ENCODE results near the gene KCNC1. TPM values are rescaled to one million over a fixed set of nuclear protein-coding genes. Genes with fewer than 3 reads are reported as not detected.

KCNC1 gene
- polyA plus RNA-seq, 2 of the 4 experiments (the other 2 are of a cell fraction), result 0.08 TPM; not detected in 1

DNA sequence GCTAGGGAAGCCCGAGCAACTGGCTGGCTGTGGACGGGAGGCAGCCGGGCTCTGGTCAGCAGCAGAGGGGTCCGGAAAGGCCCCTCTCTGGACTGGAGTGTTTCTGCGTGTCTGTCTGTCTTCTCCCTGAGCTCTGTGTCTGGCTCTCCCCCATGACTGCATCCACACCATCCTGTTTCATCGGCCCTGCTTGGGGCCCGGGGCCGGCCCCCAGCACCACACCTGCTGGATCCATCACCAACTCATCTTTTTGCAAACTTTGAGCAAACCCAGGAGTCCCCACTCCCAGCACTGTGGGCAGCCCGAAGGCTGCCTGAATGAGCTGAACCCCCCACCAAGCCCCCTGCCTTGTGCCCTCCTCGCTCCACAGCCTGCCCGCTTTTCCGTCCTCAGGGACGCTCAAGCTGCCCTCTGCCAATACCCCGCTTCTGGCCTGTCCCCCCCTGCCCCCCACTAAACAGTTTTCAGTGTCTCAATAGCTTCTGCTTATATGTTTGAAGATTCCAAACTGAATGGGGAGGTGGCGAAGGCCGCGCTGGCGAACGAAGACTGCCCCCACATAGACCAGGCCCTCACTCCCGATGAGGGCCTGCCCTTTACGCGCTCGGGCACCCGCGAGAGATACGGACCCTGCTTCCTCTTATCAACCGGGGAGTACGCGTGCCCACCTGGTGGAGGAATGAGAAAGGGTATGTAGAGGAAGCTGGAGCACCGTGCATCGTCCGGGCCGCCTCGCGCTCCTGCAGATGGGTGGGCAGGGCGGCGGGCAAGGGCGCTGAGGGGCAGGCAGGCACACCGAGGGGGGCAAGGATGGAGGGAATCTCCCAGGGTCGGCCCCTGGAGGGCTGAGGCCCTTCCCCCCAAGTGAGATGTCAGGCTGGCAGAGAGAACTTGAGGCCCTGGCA, 44.6 kb downstream of the KCNC1 start:
- ChIA-PET POLR2A (no interaction called here), CTCF (interaction anchor here (1.5 kb wide), 1 partner anchor 57 kb away, joined by 5 read pairs; no protein-coding TSS in a partner anchor)
- no peaks in the 10 kb centered on the region for H3K9me3 ChIP-seq
- no peak for TF ChIP-seq CBX8 (IDR thresholded peaks at IDR 0.05)
- TF ChIP-seq, protein P1, sequence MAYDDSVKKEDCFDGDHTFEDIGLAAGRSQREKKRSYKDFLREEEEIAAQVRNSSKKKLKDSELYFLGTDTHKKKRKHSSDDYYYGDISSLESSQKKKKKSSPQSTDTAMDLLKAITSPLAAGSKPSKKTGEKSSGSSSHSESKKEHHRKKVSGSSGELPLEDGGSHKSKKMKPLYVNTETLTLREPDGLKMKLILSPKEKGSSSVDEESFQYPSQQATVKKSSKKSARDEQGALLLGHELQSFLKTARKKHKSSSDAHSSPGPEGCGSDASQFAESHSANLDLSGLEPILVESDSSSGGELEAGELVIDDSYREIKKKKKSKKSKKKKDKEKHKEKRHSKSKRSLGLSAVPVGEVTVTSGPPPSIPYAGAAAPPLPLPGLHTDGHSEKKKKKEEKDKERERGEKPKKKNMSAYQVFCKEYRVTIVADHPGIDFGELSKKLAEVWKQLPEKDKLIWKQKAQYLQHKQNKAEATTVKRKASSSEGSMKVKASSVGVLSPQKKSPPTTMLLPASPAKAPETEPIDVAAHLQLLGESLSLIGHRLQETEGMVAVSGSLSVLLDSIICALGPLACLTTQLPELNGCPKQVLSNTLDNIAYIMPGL (CRISPR knock-in tag; IDR thresholded peaks at IDR 0.05; ENCODE audit: borderline replicate concordance), result no peak
- H3K27ac ChIP-seq, result no peak overlapping the region
- no peak overlapping the region for H3K4me3 ChIP-seq
- FAIRE-seq (no peak), ATAC-seq (no peak), DNase-seq (ENCODE audit: low read depth in 1 of 2, low spot score in 1 of 2) (no peak)
- WGBS (ENCODE audit: missing lambda C conversion rate), result 79% methylated on average over 40 of the region's 40 CpGs
- no peak overlapping the region for H3K4me2 ChIP-seq
- no peaks in the 10 kb centered on the region for H3K4me1 ChIP-seq

GRCh38 chr11:17779861-17780594, 45.4 kb downstream of the KCNC1 start:
- CTCF ChIA-PET, result interaction anchor here (1.5 kb wide), 1 partner anchor 58 kb away, joined by 5 read pairs; no protein-coding TSS in a partner anchor
- H3K27ac ChIP-seq, result no peak overlapping the region
- H3K9me3 ChIP-seq, result no peaks in the 10 kb centered on the region
- no peak overlapping the region for H3K4me3 ChIP-seq
- WGBS (ENCODE audit: missing lambda C conversion rate), result 40% methylated on average over 8 of the region's 14 CpGs
- H3K4me2 ChIP-seq, result no peak overlapping the region
- ATAC-seq, result peak in 1 of 2 experiments; percentile 77; a peak in 4 of 6 replicates
- FAIRE-seq, result no peak
- no peak for DNase-seq (ENCODE audit: low read depth in 1 of 2, low spot score in 1 of 2)
- POLR2A ChIA-PET, result no interaction called here
- no peak for TF ChIP-seq SMC3 (IDR thresholded peaks at IDR 0.05)
- TF ChIP-seq HDAC2 (IDR thresholded peaks at IDR 0.05), result no peak
- TF ChIP-seq EP300 (IDR thresholded peaks at IDR 0.05), result no peak
- peak in 1 of 2 experiments; percentile 4; a peak in 1 of 5 replicates for TF ChIP-seq RAD21 (conservative IDR thresholded peaks at IDR 0.05 in 1 of 2, IDR thresholded peaks at IDR 0.05 in 1 of 2)
- no peaks in the 10 kb centered on the region for H3K4me1 ChIP-seq

- FAIRE-seq (no peak), DNase-seq (ENCODE audit: low read depth in 1 of 2, low spot score in 1 of 2) (no peak), ATAC-seq (no peak)
- ChIA-PET CTCF (interaction anchor here (1.5 kb wide), 1 partner anchor 59 kb away, joined by 5 read pairs; no protein-coding TSS in a partner anchor), POLR2A (no interaction called here)
- TF ChIP-seq POLR2AphosphoS2 (conservative IDR thresholded peaks at IDR 0.05; ENCODE audit: low read length) (no peak), NPAS2 (CRISPR knock-in tag; IDR thresholded peaks at IDR 0.05; ENCODE audit: borderline replicate concordance) (no peak), EHMT2 (IDR thresholded peaks at IDR 0.05; ENCODE audit: low read depth) (no peak), HOXB13 (CRISPR knock-in tag; IDR thresholded peaks at IDR 0.05; ENCODE audit: low read depth) (no peak), CHD4 (IDR thresholded peaks at IDR 0.05; ENCODE audit: borderline replicate concordance) (no peak)
- no peak overlapping the region for H3K4me3 ChIP-seq
- no peaks in the 10 kb centered on the region for H3K9me3 ChIP-seq
- H3K27ac ChIP-seq, result no peak overlapping the region
- no peaks in the 10 kb centered on the region for H3K4me1 ChIP-seq
- H3K4me2 ChIP-seq, result no peak overlapping the region
- WGBS (ENCODE audit: missing lambda C conversion rate), result 65% methylated on average over 11 of the region's 15 CpGs
Observed at GRCh38 chr11:17780668-17781067, 46.1 kb downstream of the KCNC1 start.

GRCh38 chr11:17781221-17781620, 46.6 kb downstream of the KCNC1 start:
- Histone ChIP-seq H3K4me3 (no peak overlapping the region), H3K4me1 (no peaks in the 10 kb centered on the region), H3K27ac (no peak overlapping the region), H3K9me3 (no peaks in the 10 kb centered on the region), H3K4me2 (no peak overlapping the region)
- 58% methylated on average over 12 of the region's 12 CpGs for WGBS (ENCODE audit: missing lambda C conversion rate)
- POLR2A ChIA-PET, result no interaction called here
- DNase-seq (ENCODE audit: low read depth in 1 of 2, low spot score in 1 of 2) (no peak), ATAC-seq (peak in 1 of 2 experiments; percentile 33; a peak in 2 of 6 replicates), FAIRE-seq (no peak)
- CTCF ChIA-PET, result no interaction called here
- TF ChIP-seq HOXB5 (CRISPR knock-in tag; IDR thresholded peaks at IDR 0.05) (no peak), CTCF (IDR thresholded peaks at IDR 0.05) (no peak), EHF (CRISPR knock-in tag; IDR thresholded peaks at IDR 0.05) (no peak), PBX3 (IDR thresholded peaks at IDR 0.05) (no peak), MYC (IDR thresholded peaks at IDR 0.05; ENCODE audit: borderline replicate concordance, low read length) (no peak)
- TF ChIP-seq, protein P2, sequence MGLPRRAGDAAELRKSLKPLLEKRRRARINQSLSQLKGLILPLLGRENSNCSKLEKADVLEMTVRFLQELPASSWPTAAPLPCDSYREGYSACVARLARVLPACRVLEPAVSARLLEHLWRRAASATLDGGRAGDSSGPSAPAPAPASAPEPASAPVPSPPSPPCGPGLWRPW (IDR thresholded peaks at IDR 0.05), result no peak
- TF ChIP-seq, protein P3, sequence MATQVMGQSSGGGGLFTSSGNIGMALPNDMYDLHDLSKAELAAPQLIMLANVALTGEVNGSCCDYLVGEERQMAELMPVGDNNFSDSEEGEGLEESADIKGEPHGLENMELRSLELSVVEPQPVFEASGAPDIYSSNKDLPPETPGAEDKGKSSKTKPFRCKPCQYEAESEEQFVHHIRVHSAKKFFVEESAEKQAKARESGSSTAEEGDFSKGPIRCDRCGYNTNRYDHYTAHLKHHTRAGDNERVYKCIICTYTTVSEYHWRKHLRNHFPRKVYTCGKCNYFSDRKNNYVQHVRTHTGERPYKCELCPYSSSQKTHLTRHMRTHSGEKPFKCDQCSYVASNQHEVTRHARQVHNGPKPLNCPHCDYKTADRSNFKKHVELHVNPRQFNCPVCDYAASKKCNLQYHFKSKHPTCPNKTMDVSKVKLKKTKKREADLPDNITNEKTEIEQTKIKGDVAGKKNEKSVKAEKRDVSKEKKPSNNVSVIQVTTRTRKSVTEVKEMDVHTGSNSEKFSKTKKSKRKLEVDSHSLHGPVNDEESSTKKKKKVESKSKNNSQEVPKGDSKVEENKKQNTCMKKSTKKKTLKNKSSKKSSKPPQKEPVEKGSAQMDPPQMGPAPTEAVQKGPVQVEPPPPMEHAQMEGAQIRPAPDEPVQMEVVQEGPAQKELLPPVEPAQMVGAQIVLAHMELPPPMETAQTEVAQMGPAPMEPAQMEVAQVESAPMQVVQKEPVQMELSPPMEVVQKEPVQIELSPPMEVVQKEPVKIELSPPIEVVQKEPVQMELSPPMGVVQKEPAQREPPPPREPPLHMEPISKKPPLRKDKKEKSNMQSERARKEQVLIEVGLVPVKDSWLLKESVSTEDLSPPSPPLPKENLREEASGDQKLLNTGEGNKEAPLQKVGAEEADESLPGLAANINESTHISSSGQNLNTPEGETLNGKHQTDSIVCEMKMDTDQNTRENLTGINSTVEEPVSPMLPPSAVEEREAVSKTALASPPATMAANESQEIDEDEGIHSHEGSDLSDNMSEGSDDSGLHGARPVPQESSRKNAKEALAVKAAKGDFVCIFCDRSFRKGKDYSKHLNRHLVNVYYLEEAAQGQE (IDR thresholded peaks at IDR 0.05), result no peak

Measured in A549 (cell line).